ENCODE data around the gene PCK2.

DNA sequence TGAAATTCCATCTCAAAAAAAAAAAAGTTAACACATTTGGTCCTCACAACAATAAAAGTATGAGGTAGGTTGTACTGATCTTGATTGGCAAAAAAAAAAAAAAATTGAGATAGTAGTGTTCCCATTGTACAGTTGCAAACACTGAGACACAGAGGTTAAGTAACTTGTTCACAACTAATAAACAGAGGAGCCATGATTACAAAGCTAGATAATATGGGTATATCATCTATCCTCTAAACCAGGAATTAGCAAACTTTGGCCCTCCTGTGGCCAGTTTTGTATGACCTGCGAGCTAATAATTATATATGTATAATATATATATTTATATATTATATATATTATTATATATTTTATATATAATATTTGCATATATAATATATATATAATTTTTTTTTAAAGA is 39.6 kb downstream of the PCK2 start:
- TF ChIP-seq, protein P1, sequence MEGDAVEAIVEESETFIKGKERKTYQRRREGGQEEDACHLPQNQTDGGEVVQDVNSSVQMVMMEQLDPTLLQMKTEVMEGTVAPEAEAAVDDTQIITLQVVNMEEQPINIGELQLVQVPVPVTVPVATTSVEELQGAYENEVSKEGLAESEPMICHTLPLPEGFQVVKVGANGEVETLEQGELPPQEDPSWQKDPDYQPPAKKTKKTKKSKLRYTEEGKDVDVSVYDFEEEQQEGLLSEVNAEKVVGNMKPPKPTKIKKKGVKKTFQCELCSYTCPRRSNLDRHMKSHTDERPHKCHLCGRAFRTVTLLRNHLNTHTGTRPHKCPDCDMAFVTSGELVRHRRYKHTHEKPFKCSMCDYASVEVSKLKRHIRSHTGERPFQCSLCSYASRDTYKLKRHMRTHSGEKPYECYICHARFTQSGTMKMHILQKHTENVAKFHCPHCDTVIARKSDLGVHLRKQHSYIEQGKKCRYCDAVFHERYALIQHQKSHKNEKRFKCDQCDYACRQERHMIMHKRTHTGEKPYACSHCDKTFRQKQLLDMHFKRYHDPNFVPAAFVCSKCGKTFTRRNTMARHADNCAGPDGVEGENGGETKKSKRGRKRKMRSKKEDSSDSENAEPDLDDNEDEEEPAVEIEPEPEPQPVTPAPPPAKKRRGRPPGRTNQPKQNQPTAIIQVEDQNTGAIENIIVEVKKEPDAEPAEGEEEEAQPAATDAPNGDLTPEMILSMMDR (IDR thresholded peaks at IDR 0.05): no peak
- no peak for TF ChIP-seq POLR2A (IDR thresholded peaks at IDR 0.05)
